ENCODE measurements around the gene YDJC. TPM values are rescaled to one million over a fixed set of nuclear protein-coding genes. Genes with fewer than 3 reads are reported as not detected.

YDJC gene
- total and polyA plus RNA-seq, 9 of the 15 experiments (the other 6 are each of a cell fraction or from before 2014, with no cell fraction given): 13.5 to 871 (median 164) TPM

- DNase-seq (ENCODE audit: extremely low read depth in 1 of 4, low spot score in 3 of 4) (no peak), FAIRE-seq (no peak), ATAC-seq (no peak)
- Histone ChIP-seq H2AFZ (ENCODE audit: low read depth, low read length) (no peak overlapping the region), H4K20me1 (replicated peaks; ENCODE audit: control insufficient read depth, insufficient read depth, low read length) (peaks cover 79% of the 10 kb centered on the region), H3K79me2 (ENCODE audit: control insufficient read depth, insufficient read depth, low read length) (peaks cover 98% of the 10 kb centered on the region), H3K9ac (ENCODE audit: insufficient read depth in 1 of 2, low read depth in 2 of 2, low read length in 2 of 2) (no peak overlapping the region), H3K4me2 (ENCODE audit: insufficient read depth, low read length) (no peak overlapping the region), H3K4me1 (replicated peaks in 1 of 2; ENCODE audit: control insufficient read depth in 2 of 2, insufficient read depth in 2 of 2, low read length in 2 of 2) (peaks cover 31 to 38% of the 10 kb centered on the region in 2 experiments), H3K9me1 (ENCODE audit: control insufficient read depth, insufficient read depth, low read length) (peaks cover 25% of the 10 kb centered on the region), H3K36me3 (ENCODE audit: control insufficient read depth, insufficient read depth, low read length) (peaks cover 82% of the 10 kb centered on the region), H3K9me3 (replicated peaks; ENCODE audit: control insufficient read depth, insufficient read depth, low read depth, low read length) (no peaks in the 10 kb centered on the region), H3K4me3 (no peak overlapping the region), H3K27ac (ENCODE audit: extremely low read depth, low read depth, low read length) (no peak overlapping the region), H3K27me3 (ENCODE audit: control insufficient read depth in 2 of 2, insufficient read depth in 2 of 2, low read length in 2 of 2) (no peaks in the 10 kb centered on the region; a peak in 1 of 5 replicates)
- no TSS peak for BruUV-seq (replicated peaks)
- in situ Hi-C loops (cut with MboI): no loop called here
- 77% methylated on average over 8 of the region's 8 CpGs for WGBS (ENCODE audit: insufficient coverage, low coverage, missing lambda C conversion rate)
- CTCF ChIA-PET (ENCODE audit: low intra/inter-chr PET ratio): no interaction called here
- intact Hi-C loops (cut with micrococcal nuclease): loop anchor here (2.0 kb wide), 4 partner anchors 15 to 53 kb away; partner anchors contain the start of gene SDF2L1
- POLR2A ChIA-PET: interaction anchor here (0.7 to 76.8 kb wide), 3 partner anchors 19 to 30 kb away, joined by 3 to 4622 read pairs (median 4622); partner anchors contain the start of genes CCDC116, SDF2L1 and YDJC
- TF ChIP-seq C11orf30 (IDR thresholded peaks at IDR 0.05; ENCODE audit: low read depth): no peak
- TF ChIP-seq ASH1L (IDR thresholded peaks at IDR 0.05; ENCODE audit: borderline replicate concordance, low read depth, partially characterized antibody): no peak
- no peak for TF ChIP-seq NFATC3 (IDR thresholded peaks at IDR 0.05)
- TF ChIP-seq ZNF133 (CRISPR knock-in tag; IDR thresholded peaks at IDR 0.05): no peak
- no peak for TF ChIP-seq ZFPM2 (CRISPR knock-in tag; IDR thresholded peaks at IDR 0.05)
- no peak for TF ChIP-seq ZBTB33 (CRISPR knock-in tag; IDR thresholded peaks at IDR 0.05)
- TF ChIP-seq, protein P1, sequence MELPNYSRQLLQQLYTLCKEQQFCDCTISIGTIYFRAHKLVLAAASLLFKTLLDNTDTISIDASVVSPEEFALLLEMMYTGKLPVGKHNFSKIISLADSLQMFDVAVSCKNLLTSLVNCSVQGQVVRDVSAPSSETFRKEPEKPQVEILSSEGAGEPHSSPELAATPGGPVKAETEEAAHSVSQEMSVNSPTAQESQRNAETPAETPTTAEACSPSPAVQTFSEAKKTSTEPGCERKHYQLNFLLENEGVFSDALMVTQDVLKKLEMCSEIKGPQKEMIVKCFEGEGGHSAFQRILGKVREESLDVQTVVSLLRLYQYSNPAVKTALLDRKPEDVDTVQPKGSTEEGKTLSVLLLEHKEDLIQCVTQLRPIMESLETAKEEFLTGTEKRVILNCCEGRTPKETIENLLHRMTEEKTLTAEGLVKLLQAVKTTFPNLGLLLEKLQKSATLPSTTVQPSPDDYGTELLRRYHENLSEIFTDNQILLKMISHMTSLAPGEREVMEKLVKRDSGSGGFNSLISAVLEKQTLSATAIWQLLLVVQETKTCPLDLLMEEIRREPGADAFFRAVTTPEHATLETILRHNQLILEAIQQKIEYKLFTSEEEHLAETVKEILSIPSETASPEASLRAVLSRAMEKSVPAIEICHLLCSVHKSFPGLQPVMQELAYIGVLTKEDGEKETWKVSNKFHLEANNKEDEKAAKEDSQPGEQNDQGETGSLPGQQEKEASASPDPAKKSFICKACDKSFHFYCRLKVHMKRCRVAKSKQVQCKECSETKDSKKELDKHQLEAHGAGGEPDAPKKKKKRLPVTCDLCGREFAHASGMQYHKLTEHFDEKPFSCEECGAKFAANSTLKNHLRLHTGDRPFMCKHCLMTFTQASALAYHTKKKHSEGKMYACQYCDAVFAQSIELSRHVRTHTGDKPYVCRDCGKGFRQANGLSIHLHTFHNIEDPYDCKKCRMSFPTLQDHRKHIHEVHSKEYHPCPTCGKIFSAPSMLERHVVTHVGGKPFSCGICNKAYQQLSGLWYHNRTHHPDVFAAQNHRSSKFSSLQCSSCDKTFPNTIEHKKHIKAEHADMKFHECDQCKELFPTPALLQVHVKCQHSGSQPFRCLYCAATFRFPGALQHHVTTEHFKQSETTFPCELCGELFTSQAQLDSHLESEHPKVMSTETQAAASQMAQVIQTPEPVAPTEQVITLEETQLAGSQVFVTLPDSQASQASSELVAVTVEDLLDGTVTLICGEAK (IDR thresholded peaks at IDR 0.05): no peak
- TF ChIP-seq, protein P1 (CRISPR knock-in tag; IDR thresholded peaks at IDR 0.05): 0 out of 2 replicates have a peak, but pooled peaks have one; percentile 43
- no peak for TF ChIP-seq ZNF311 (CRISPR knock-in tag; IDR thresholded peaks at IDR 0.05)
- no peak for TF ChIP-seq CGGBP1 (CRISPR knock-in tag; IDR thresholded peaks at IDR 0.05)
- TF ChIP-seq ZNF184 (CRISPR knock-in tag; IDR thresholded peaks at IDR 0.05): no peak
Measured at GRCh38 chr22:21589396-21589795, 40.4 kb downstream of the YDJC start.

Measured in K562 (cell line).